Adrenal gland (tissue), 12 donors: ENCODE measurements around the gene ZCCHC7. TPM values are rescaled to one million over a fixed set of nuclear protein-coding genes. Genes with fewer than 3 reads are reported as not detected.

Experiments
- DNase-seq, 7 donors: peaks; one replicate each; pipeline ENCODE4 v3.0.0-alpha.2; 2019 to 2020
- H3K27ac ChIP-seq, 5 donors: fragments of 200-600 bp; sonication (generic) in 4 of 5; 1 replicate in 3 of 5; 2 replicates in 2 of 5; pipeline versions ENCODE4 v1.5.1 to v1.8.0; 2016 to 2020; ENCODE audit warnings: mild to moderate bottlenecking in 1 of 5
- H3K27me3 ChIP-seq: fragments of 200-600 bp; 2 replicates; pipeline ENCODE4 v1.8.0; 2021
- H3K36me3 ChIP-seq, 2 donors: fragments of 200-600 bp; replicated peaks in 1 of 2; 1 replicate in 1 of 2; 2 replicates in 1 of 2; pipeline versions ENCODE4 v1.5.1 to v1.8.0; 2018 to 2022
- H3K4me1 ChIP-seq, 2 donors: fragments of 200-600 bp; replicated peaks in 1 of 2; 1 replicate in 1 of 2; 2 replicates in 1 of 2; pipeline versions ENCODE4 v1.5.1 to v1.8.0; 2018 to 2021
- H3K4me3 ChIP-seq, 4 donors: fragments of 200-600 bp; sonication (generic) in 3 of 4; one replicate each; pipeline ENCODE4 v1.5.1; 2016 to 2018
- H3K9me3 ChIP-seq, 3 donors: fragments of 200-600 bp; sonication (generic) in 1 of 3; replicated peaks in 1 of 3; 1 replicate in 2 of 3; 2 replicates in 1 of 3; pipeline versions ENCODE4 v1.5.1 to v1.8.0; 2016 to 2021
- CTCF ChIP-seq, 6 experiments: fragments of 450-650 bp in 4 of 6; fragments of 200-600 bp in 2 of 6; sonication (generic) in 1 of 6; IDR thresholded peaks; 1 replicate in 5 of 6; 2 replicates in 1 of 6; pipeline versions ENCODE4 v1.5.1 to v1.8.0; 2016 to 2021; ENCODE audit warnings: antibody characterized with exemption in 6 of 6, mild to moderate bottlenecking in 2 of 6, moderate library complexity in 1 of 6
- POLR2A ChIP-seq, 2 donors: fragments of 450-650 bp; IDR thresholded peaks; one replicate each; pipeline ENCODE4 v1.6.1; 2017; ENCODE audit warnings: antibody characterized with exemption in 2 of 2, mild to moderate bottlenecking in 2 of 2, moderate library complexity in 1 of 2
- WGBS, 4 donors: extraction: QIAGEN DNeasy Blood & Tissue Kit in 2 of 4; methylation state at CpG; one replicate each; pipeline versions ENCODE4 v1.1.5 to v1.1.7; 2013 to 2017; 5-methylcytosine and 5-hydroxymethylcytosine counted together
- intact Hi-C, 2 donors: fragments of 100-400 bp; cut with DNase I; formaldehyde crosslinking; loops; one replicate each; pipeline versions ENCODE4 v1.14.1 to v1.15.0; 2022 to 2023
- polyA plus RNA-seq, 3 donors: library from polyadenylated mRNA; stranded (reverse); fragments of 200-250 nt in 2 of 3; fragments of 350-450 nt in 1 of 3; fragmentation: Illumina TruSeq in 1 of 3; extraction: RNeasy Lipid Tissue Mini Kit (QIAGEN cat#74804) in 1 of 3; gene quantifications; one replicate each; pipeline ENCODE4 v1.2.3, GENCODE V29; 2013 to 2014
- total RNA-seq, 9 donors: library from RNA; depleted of rRNA in 4 of 9; stranded (reverse); fragments of >200 nt in 4 of 9; fragments of 120-200 nt in 1 of 9; fragmentation: NEBNext Ultra II Directional in 1 of 9; extraction: Animal tissue kit (Norgen Biotek cat#: 25700) in 1 of 9; gene quantifications; one replicate each; pipeline versions ENCODE4 v1.1.0 to v1.2.4, GENCODE V29; 2013 to 2023
- donor health status: healthy with polysubstance abuse.
- donor health status: Bipolar disorder and iron deficiency.
- donor health status: DM: yes; HTN: yes; CAD: no.
- donor health status: DM: no; HTN: no; CAD: no.
- donor health status: DM: no; HTN: no; CAD: no.
- donor health status: DM: yes; HTN: yes; CAD: no.

Gene ZCCHC7
- total and polyA plus RNA-seq, 12 donors: 6.0 to 21.3 (median 18.8) TPM

GRCh38 chr9:37382982-37383357, 262.6 kb downstream of the ZCCHC7 start:
- TF ChIP-seq POLR2A (IDR thresholded peaks at IDR 0.05): no peak
- no peak for TF ChIP-seq CTCF (IDR thresholded peaks at IDR 0.05)
- whole genome bisulfite sequencing, 4 donors: 69 to 72% (median 72%) methylated on average over 5 of the region's 5 CpGs; no CpG with 5 or more reads in 1 of the 4 donors
- Histone ChIP-seq H3K4me3 (no peak overlapping the region), H3K27me3 (no peaks in the 10 kb centered on the region), H3K9me3 (no peaks in the 10 kb centered on the region), H3K36me3 (no peaks in the 10 kb centered on the region), H3K4me1 (no peaks in the 10 kb centered on the region), H3K27ac (no peak overlapping the region)
- DNase-seq: no peak
- intact Hi-C loops: no loop called here

- no peaks in the 10 kb centered on the region for H3K36me3 ChIP-seq
- TF ChIP-seq CTCF (IDR thresholded peaks at IDR 0.05): no peak
- TF ChIP-seq POLR2A (IDR thresholded peaks at IDR 0.05): no peak
- no peaks in the 10 kb centered on the region for H3K9me3 ChIP-seq
- H3K4me1 ChIP-seq: no peaks in the 10 kb centered on the region
- H3K27me3 ChIP-seq: no peaks in the 10 kb centered on the region
- no peak overlapping the region for H3K27ac ChIP-seq
- WGBS, 4 donors: 85 to 95% (median 88%) methylated on average over 4 to 6 of the region's 6 CpGs
- H3K4me3 ChIP-seq: no peak overlapping the region
- intact Hi-C loops: no loop called here
- no peak for DNase-seq
Measured at GRCh38 chr9:37383393-37383792, 263.0 kb downstream of the ZCCHC7 start.

GRCh38 chr9:37383876-37384746, 263.7 kb downstream of the ZCCHC7 start:
- DNase-seq: no peak
- 84 to 94% (median 93%) methylated on average over 9 to 12 of the region's 12 CpGs for WGBS, 4 donors

GRCh38 chr9:37385286-37385685, 264.9 kb downstream of the ZCCHC7 start:
- 71 to 93% (median 90%) methylated on average over 5 to 6 of the region's 6 CpGs for WGBS, 4 donors

More at GRCh38 chr9:37383876-37384746, 263.7 kb downstream of the ZCCHC7 start:
- Histone ChIP-seq H3K9me3 (no peaks in the 10 kb centered on the region), H3K4me3 (no peak overlapping the region), H3K36me3 (no peaks in the 10 kb centered on the region), H3K27ac (no peak overlapping the region), H3K27me3 (no peaks in the 10 kb centered on the region), H3K4me1 (no peaks in the 10 kb centered on the region)
- intact Hi-C loops: no loop called here
- no peak for TF ChIP-seq CTCF (IDR thresholded peaks at IDR 0.05)
- no peak for TF ChIP-seq POLR2A (IDR thresholded peaks at IDR 0.05)

More at GRCh38 chr9:37385286-37385685, 264.9 kb downstream of the ZCCHC7 start:
- no peak overlapping the region for H3K4me3 ChIP-seq
- DNase-seq: no peak
- no peaks in the 10 kb centered on the region for H3K36me3 ChIP-seq
- intact Hi-C loops: no loop called here
- no peaks in the 10 kb centered on the region for H3K27me3 ChIP-seq
- no peaks in the 10 kb centered on the region for H3K9me3 ChIP-seq
- no peaks in the 10 kb centered on the region for H3K4me1 ChIP-seq
- H3K27ac ChIP-seq: no peak overlapping the region
- TF ChIP-seq POLR2A (IDR thresholded peaks at IDR 0.05) (no peak), CTCF (IDR thresholded peaks at IDR 0.05) (no peak)
